Measurements from ENCODE around the gene KXD1.
"Not testable (repeated sequence)": the region's sequence is repeated elsewhere in the genome, so short reads cannot be mapped to it uniquely, and the experiment has no call there.

KXD1 gene

DNA sequence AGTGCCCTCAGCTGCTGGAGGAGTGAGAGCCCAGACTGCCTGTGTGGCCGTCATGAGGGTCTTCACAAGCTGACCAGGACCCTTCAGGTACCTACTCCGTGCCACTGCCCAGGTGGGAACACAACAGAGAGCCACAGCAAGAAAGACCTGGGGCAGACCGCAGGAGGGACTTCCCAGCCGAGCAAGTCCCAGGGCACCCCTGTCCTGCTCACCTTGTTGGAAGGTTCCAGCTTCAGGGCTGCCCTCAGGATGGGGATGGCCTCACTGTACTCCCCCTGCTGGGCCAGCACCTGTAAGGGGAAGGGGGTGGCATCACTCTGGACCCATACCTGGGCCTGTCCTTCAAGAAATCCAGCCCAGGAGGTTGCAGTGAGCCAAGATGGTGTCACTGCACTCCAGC lies 24.6 kb upstream of the KXD1 start:
- Histone ChIP-seq H3K4me1 (ENCODE audit: control insufficient read depth, insufficient read depth, low read length) (no peaks in the 10 kb centered on the region), H3K36me3 (ENCODE audit: control insufficient read depth, insufficient read depth, low read length) (peaks cover 28% of the 10 kb centered on the region), H3K27me3 (ENCODE audit: control insufficient read depth, insufficient read depth, low read length, poor library complexity, severe bottlenecking) (no peaks in the 10 kb centered on the region), H3K9me3 (ENCODE audit: control insufficient read depth, low read length) (no peaks in the 10 kb centered on the region), H3K4me3 (ENCODE audit: insufficient read depth, low read depth, low read length) (no peak overlapping the region), H3K27ac (ENCODE audit: insufficient read depth, low read depth, low read length, poor library complexity, severe bottlenecking) (no peak overlapping the region)
- WGBS, 2 experiments: 93 to 96% methylated on average over 4 of the region's 4 CpGs

DNA sequence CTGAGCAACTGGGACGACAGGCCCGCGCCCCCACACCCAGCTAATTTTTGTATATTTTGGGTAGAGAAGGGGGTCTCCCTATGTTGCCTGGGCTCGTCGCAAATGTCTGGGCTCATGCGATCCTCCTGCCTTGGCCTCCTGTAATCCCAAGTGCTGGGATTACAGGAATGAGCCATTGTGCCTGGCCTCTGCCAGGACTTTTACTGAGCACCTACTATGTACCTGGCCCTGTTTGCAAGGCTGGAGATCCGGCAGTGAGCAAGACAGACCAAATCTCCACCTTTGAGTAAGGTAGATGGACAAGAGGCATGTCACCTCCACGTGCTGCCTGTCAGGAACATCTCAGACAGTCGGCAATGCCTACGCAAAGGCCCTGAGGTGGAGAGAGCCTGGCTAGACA lies 21.2 kb upstream of the KXD1 start:
- no peak overlapping the region for H3K27ac ChIP-seq (ENCODE audit: insufficient read depth, low read depth, low read length, poor library complexity, severe bottlenecking)
- H3K4me3 ChIP-seq (ENCODE audit: insufficient read depth, low read depth, low read length): no peak overlapping the region
- H3K9me3 ChIP-seq (ENCODE audit: control insufficient read depth, low read length): no peaks in the 10 kb centered on the region
- H3K27me3 ChIP-seq (ENCODE audit: control insufficient read depth, insufficient read depth, low read length, poor library complexity, severe bottlenecking): no peaks in the 10 kb centered on the region
- no peaks in the 10 kb centered on the region for H3K4me1 ChIP-seq (ENCODE audit: control insufficient read depth, insufficient read depth, low read length)
- H3K36me3 ChIP-seq (ENCODE audit: control insufficient read depth, insufficient read depth, low read length): peaks cover 44% of the 10 kb centered on the region
- 97% methylated on average over 10 of the region's 10 CpGs for WGBS, 2 experiments

- Histone ChIP-seq H3K36me3 (ENCODE audit: control insufficient read depth, insufficient read depth, low read length) (peaks cover 45% of the 10 kb centered on the region), H3K9me3 (ENCODE audit: control insufficient read depth, low read length) (no peaks in the 10 kb centered on the region), H3K27me3 (ENCODE audit: control insufficient read depth, insufficient read depth, low read length, poor library complexity, severe bottlenecking) (no peaks in the 10 kb centered on the region), H3K27ac (ENCODE audit: insufficient read depth, low read depth, low read length, poor library complexity, severe bottlenecking) (no peak overlapping the region), H3K4me1 (ENCODE audit: control insufficient read depth, insufficient read depth, low read length) (no peaks in the 10 kb centered on the region), H3K4me3 (ENCODE audit: insufficient read depth, low read depth, low read length) (no peak overlapping the region)
- 96 to 97% methylated on average over 17 of the region's 17 CpGs for WGBS, 2 experiments
These were observed 20.2 kb upstream of the KXD1 start for GRCh38 chr19:18537431-18537830.

GRCh38 chr19:18538115-18538514 lies 19.6 kb upstream of the KXD1 start:
- Histone ChIP-seq H3K27me3 (ENCODE audit: control insufficient read depth, insufficient read depth, low read length, poor library complexity, severe bottlenecking) (no peaks in the 10 kb centered on the region), H3K27ac (ENCODE audit: insufficient read depth, low read depth, low read length, poor library complexity, severe bottlenecking) (no peak overlapping the region), H3K9me3 (ENCODE audit: control insufficient read depth, low read length) (no peaks in the 10 kb centered on the region), H3K4me3 (ENCODE audit: insufficient read depth, low read depth, low read length) (no peak overlapping the region), H3K36me3 (ENCODE audit: control insufficient read depth, insufficient read depth, low read length) (peaks cover 45% of the 10 kb centered on the region), H3K4me1 (ENCODE audit: control insufficient read depth, insufficient read depth, low read length) (no peaks in the 10 kb centered on the region)
- WGBS, 2 experiments: 95 to 97% methylated on average over 22 of the region's 22 CpGs

GRCh38 chr19:18539372-18539771 lies 18.3 kb upstream of the KXD1 start:
- peaks cover 45% of the 10 kb centered on the region for H3K36me3 ChIP-seq (ENCODE audit: control insufficient read depth, insufficient read depth, low read length)
- H3K4me3 ChIP-seq (ENCODE audit: insufficient read depth, low read depth, low read length): no peak overlapping the region
- 95 to 96% methylated on average over 19 of the region's 19 CpGs for WGBS, 2 experiments
- H3K27ac ChIP-seq (ENCODE audit: insufficient read depth, low read depth, low read length, poor library complexity, severe bottlenecking): no peak overlapping the region
- H3K4me1 ChIP-seq (ENCODE audit: control insufficient read depth, insufficient read depth, low read length): no peaks in the 10 kb centered on the region
- H3K27me3 ChIP-seq (ENCODE audit: control insufficient read depth, insufficient read depth, low read length, poor library complexity, severe bottlenecking): no peaks in the 10 kb centered on the region
- H3K9me3 ChIP-seq (ENCODE audit: control insufficient read depth, low read length): no peaks in the 10 kb centered on the region

GRCh38 chr19:18540200-18540599 lies 17.5 kb upstream of the KXD1 start:
- not testable (repeated sequence) for H3K9me3 ChIP-seq (ENCODE audit: control insufficient read depth, low read length); H3K4me3 ChIP-seq (ENCODE audit: insufficient read depth, low read depth, low read length); H3K27ac ChIP-seq (ENCODE audit: insufficient read depth, low read depth, low read length, poor library complexity, severe bottlenecking); H3K4me1 ChIP-seq (ENCODE audit: control insufficient read depth, insufficient read depth, low read length); H3K27me3 ChIP-seq (ENCODE audit: control insufficient read depth, insufficient read depth, low read length, poor library complexity, severe bottlenecking)
- 96% methylated on average over 1 of the region's 1 CpG for WGBS, 2 experiments
- H3K36me3 ChIP-seq (ENCODE audit: control insufficient read depth, insufficient read depth, low read length): peaks cover 45% of the 10 kb centered on the region

GRCh38 chr19:18541258-18541991 lies 16.2 kb upstream of the KXD1 start:
- WGBS, 2 experiments: 94 to 95% methylated on average over 21 of the region's 21 CpGs
- no peaks in the 10 kb centered on the region for H3K9me3 ChIP-seq (ENCODE audit: control insufficient read depth, low read length)
- no peak overlapping the region for H3K27ac ChIP-seq (ENCODE audit: insufficient read depth, low read depth, low read length, poor library complexity, severe bottlenecking)
- H3K27me3 ChIP-seq (ENCODE audit: control insufficient read depth, insufficient read depth, low read length, poor library complexity, severe bottlenecking): no peaks in the 10 kb centered on the region
- no peaks in the 10 kb centered on the region for H3K4me1 ChIP-seq (ENCODE audit: control insufficient read depth, insufficient read depth, low read length)
- peaks cover 37% of the 10 kb centered on the region for H3K36me3 ChIP-seq (ENCODE audit: control insufficient read depth, insufficient read depth, low read length)
- H3K4me3 ChIP-seq (ENCODE audit: insufficient read depth, low read depth, low read length): no peak overlapping the region

DNA sequence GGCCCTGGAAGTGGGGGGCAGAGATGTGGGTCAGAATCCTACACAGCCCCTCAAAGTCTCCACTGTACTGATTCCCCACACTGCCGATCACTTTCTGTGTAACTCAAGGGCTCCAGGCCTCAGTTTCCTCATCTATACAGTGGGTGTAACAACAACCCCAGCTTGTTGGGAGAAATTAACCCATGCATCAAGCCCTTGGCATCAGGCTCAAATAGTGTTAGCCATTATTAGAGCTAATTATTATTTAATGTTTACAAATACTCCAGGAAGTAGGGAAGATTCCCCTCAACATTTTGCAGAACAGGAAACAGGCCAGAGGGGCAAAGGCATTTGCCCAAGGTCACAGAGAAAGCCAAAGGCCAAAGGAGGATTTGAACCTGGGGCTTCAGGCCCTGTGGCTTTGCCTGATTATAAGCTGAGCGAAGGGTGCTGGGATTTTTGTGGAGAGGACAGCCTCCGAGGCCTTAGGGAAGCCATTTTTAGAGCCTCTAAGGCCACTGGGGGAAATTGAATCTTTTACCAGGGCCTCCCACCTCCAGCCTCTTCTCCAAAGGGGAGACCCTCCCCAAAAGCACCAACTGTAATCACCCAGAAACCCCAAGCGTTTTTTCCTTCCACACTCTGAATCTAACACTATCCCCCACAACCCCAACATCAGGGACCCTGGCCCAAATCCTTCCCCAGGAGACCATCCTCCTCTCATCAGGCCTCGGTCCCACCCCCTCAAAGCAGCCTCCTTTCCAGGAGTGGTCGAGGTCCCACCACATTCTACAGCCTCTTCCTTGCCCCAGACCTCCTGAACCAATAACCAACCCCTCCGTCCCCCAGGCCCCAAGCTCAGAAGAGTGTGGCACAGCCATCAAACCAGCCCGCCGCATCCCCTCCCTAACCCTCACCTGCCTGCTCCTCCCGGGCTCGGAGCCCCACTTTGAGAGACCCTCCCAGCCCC lies 15.4 kb upstream of the KXD1 start:
- Histone ChIP-seq H3K27ac (ENCODE audit: insufficient read depth, low read depth, low read length, poor library complexity, severe bottlenecking) (no peak overlapping the region), H3K4me1 (ENCODE audit: control insufficient read depth, insufficient read depth, low read length) (no peaks in the 10 kb centered on the region)

DNA sequence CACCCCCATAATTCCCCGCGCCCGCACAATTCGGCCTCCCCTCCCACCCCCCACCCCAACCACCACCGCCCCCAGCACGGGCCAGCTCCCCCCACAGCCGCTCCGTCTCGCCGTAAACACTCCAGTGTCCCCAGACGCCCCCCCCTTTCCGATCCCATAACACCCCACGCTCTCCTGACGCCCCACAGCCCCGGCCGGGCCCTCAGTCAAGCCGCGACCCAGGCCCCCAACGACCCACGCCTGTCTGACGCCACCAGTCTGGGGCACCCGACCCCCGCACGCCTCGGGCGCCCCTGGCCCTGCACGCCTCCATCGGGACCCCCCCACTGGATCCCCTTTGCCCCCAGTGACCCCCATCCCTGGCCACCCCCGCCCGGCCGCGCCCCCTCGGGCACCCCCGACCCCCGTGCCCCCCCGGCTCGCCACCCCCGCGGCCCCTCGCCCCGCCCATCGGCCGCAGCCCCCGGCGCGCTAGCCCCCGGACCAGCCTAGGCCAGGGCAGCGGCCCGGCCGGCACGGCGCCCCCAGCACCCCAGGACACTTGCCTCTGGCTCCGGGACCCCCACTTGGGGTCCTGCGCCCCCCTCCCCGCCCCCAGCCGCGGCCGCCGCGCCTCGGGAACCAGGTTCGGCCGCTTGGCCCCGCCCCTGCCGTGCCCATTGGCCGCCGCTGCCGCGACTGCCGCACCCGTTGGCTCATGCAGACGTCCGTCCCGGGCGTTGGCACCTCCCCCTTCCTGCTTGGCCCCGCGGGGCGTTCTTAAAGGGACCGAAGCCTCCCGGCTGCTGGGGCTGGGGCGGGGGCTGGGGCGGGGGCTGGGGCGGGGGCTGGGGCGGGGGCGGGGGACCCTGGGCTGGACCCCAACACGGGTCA lies 14.5 kb upstream of the KXD1 start, which contains the start of gene FKBP8:
FKBP8 (minus strand) TSS at position 633 of the 873 bp plus-strand sequence. CDS start 1,603 bp downstream, outside the sequence.
- H3K9me3 ChIP-seq (ENCODE audit: control insufficient read depth, low read length): no peaks in the 10 kb centered on the region
- peak within 1 kb of the TSS; percentile 47 for H3K4me3 ChIP-seq (ENCODE audit: insufficient read depth, low read depth, low read length)
- H3K27ac ChIP-seq (ENCODE audit: insufficient read depth, low read depth, low read length, poor library complexity, severe bottlenecking): no peak within 1 kb of the TSS
- H3K36me3 ChIP-seq (ENCODE audit: control insufficient read depth, insufficient read depth, low read length): peaks cover 22% of the 10 kb centered on the region
- H3K4me1 ChIP-seq (ENCODE audit: control insufficient read depth, insufficient read depth, low read length): no peaks in the 10 kb centered on the region
- H3K27me3 ChIP-seq (ENCODE audit: control insufficient read depth, insufficient read depth, low read length, poor library complexity, severe bottlenecking): no peaks in the 10 kb centered on the region
- 0% methylated on average over 81 of the region's 86 CpGs for WGBS, 2 experiments

More for the DNA sequence above, 15.4 kb upstream of the KXD1 start:
- Histone ChIP-seq H3K9me3 (ENCODE audit: control insufficient read depth, low read length) (no peaks in the 10 kb centered on the region), H3K27me3 (ENCODE audit: control insufficient read depth, insufficient read depth, low read length, poor library complexity, severe bottlenecking) (no peaks in the 10 kb centered on the region), H3K4me3 (ENCODE audit: insufficient read depth, low read depth, low read length) (peak overlapping the region; percentile 47), H3K36me3 (ENCODE audit: control insufficient read depth, insufficient read depth, low read length) (peaks cover 28% of the 10 kb centered on the region)
- 33% methylated on average over 11 of the region's 11 CpGs for WGBS, 2 experiments
